Dendritic cell treated with granulocyte-macrophage colony-stimulating factor and Interleukin-4, amounts not matched to agents 40 ng/mL and 50 ng/mL, for 4 days (primary cell): ENCODE results near the gene NXN.
A peak's percentile ranks its signal among the peaks of the same experiment; 100 is the strongest.
"Not testable (repeated sequence)": the region's sequence is repeated elsewhere in the genome, so short reads cannot be mapped to it uniquely, and the experiment has no call there.

Experiments
- H3K27ac Mint-ChIP-seq: one replicate; pipeline ENCODE4 v1.8.0; 2022; ENCODE audit warnings: mild to moderate bottlenecking, mixed read lengths
- H3K27me3 Mint-ChIP-seq: one replicate; pipeline ENCODE4 v1.8.0; 2022; ENCODE audit warnings: mild to moderate bottlenecking, mixed read lengths
- H3K36me3 Mint-ChIP-seq: one replicate; pipeline ENCODE4 v1.8.0; 2022; ENCODE audit warnings: low read depth, mixed read lengths
- H3K4me1 Mint-ChIP-seq: one replicate; pipeline ENCODE4 v1.8.0; 2022; ENCODE audit warnings: low read depth, mixed read lengths
- H3K4me3 Mint-ChIP-seq: one replicate; pipeline ENCODE4 v1.8.0; 2022; ENCODE audit warnings: mild to moderate bottlenecking, moderate library complexity, mixed read lengths
- H3K9me3 Mint-ChIP-seq: one replicate; pipeline ENCODE4 v1.8.0; 2022; ENCODE audit warnings: mixed read lengths
- intact Hi-C: fragments of 100-400 bp; cut with micrococcal nuclease; formaldehyde crosslinking; loops from one replicate; pipeline ENCODE4 v1.15.0; 2022

Gene NXN

GRCh38 chr17:945672-946071, 33.9 kb downstream of the NXN start:
- Mint-ChIP-seq H3K4me3 (no peak overlapping the region), H3K4me1 (peaks cover 7% of the 10 kb centered on the region), H3K9me3 (no peaks in the 10 kb centered on the region), H3K27ac (no peak overlapping the region), H3K27me3 (peaks cover 14% of the 10 kb centered on the region), H3K36me3 (no peaks in the 10 kb centered on the region)
- intact Hi-C loops, result no loop called here

- Mint-ChIP-seq H3K4me1 (peaks cover 7% of the 10 kb centered on the region), H3K27ac (no peak overlapping the region), H3K36me3 (no peaks in the 10 kb centered on the region), H3K9me3 (no peaks in the 10 kb centered on the region), H3K4me3 (peak overlapping the region; percentile 4), H3K27me3 (peaks cover 6% of the 10 kb centered on the region)
- intact Hi-C loops, result no loop called here
Measured at GRCh38 chr17:944266-944826, 35.2 kb downstream of the NXN start.

GRCh38 chr17:935485-935884, 44.1 kb downstream of the NXN start:
- H3K27me3 Mint-ChIP-seq, result peaks cover 15% of the 10 kb centered on the region
- H3K4me1 Mint-ChIP-seq, result no peaks in the 10 kb centered on the region
- H3K27ac Mint-ChIP-seq, result no peak overlapping the region
- intact Hi-C loops, result no loop called here
- no peak overlapping the region for H3K4me3 Mint-ChIP-seq
- H3K36me3 Mint-ChIP-seq, result no peaks in the 10 kb centered on the region
- H3K9me3 Mint-ChIP-seq, result no peaks in the 10 kb centered on the region

- Mint-ChIP-seq H3K27ac (no peak overlapping the region), H3K36me3 (no peaks in the 10 kb centered on the region), H3K4me3 (no peak overlapping the region), H3K4me1 (no peaks in the 10 kb centered on the region), H3K27me3 (peaks cover 15% of the 10 kb centered on the region), H3K9me3 (no peaks in the 10 kb centered on the region)
- intact Hi-C loops, result no loop called here
Measured at GRCh38 chr17:933312-934073, 46.1 kb downstream of the NXN start.

GRCh38 chr17:930258-930657, 49.3 kb downstream of the NXN start:
- no peaks in the 10 kb centered on the region for H3K9me3 Mint-ChIP-seq
- intact Hi-C loops, result no loop called here

GRCh38 chr17:929586-929985, 50.0 kb downstream of the NXN start:
- H3K27ac Mint-ChIP-seq, result no peak overlapping the region
- no peaks in the 10 kb centered on the region for H3K36me3 Mint-ChIP-seq
- H3K4me3 Mint-ChIP-seq, result no peak overlapping the region
- no peaks in the 10 kb centered on the region for H3K9me3 Mint-ChIP-seq
- no peaks in the 10 kb centered on the region for H3K4me1 Mint-ChIP-seq
- intact Hi-C loops, result no loop called here
- H3K27me3 Mint-ChIP-seq, result peaks cover 23% of the 10 kb centered on the region

More at GRCh38 chr17:930258-930657, 49.3 kb downstream of the NXN start:
- Mint-ChIP-seq H3K36me3 (no peaks in the 10 kb centered on the region), H3K27ac (no peak overlapping the region), H3K4me3 (no peak overlapping the region), H3K4me1 (no peaks in the 10 kb centered on the region), H3K27me3 (peaks cover 21% of the 10 kb centered on the region)

GRCh38 chr17:927611-928461, 51.7 kb downstream of the NXN start:
- H3K27ac Mint-ChIP-seq, result no peak overlapping the region
- H3K4me1 Mint-ChIP-seq, result no peaks in the 10 kb centered on the region
- H3K4me3 Mint-ChIP-seq, result no peak overlapping the region
- H3K9me3 Mint-ChIP-seq, result no peaks in the 10 kb centered on the region
- H3K27me3 Mint-ChIP-seq, result peaks cover 25% of the 10 kb centered on the region
- H3K36me3 Mint-ChIP-seq, result no peaks in the 10 kb centered on the region
- intact Hi-C loops, result no loop called here

GRCh38 chr17:925817-926216, 53.8 kb downstream of the NXN start:
- Mint-ChIP-seq H3K27ac (no peak overlapping the region), H3K36me3 (no peaks in the 10 kb centered on the region), H3K4me3 (no peak overlapping the region), H3K9me3 (no peaks in the 10 kb centered on the region), H3K27me3 (peaks cover 27% of the 10 kb centered on the region), H3K4me1 (no peaks in the 10 kb centered on the region)
- intact Hi-C loops, result no loop called here

GRCh38 chr17:924711-925475, 54.7 kb downstream of the NXN start:
- Mint-ChIP-seq H3K27me3 (peaks cover 26% of the 10 kb centered on the region), H3K4me1 (no peaks in the 10 kb centered on the region), H3K27ac (no peak overlapping the region), H3K36me3 (no peaks in the 10 kb centered on the region), H3K4me3 (no peak overlapping the region), H3K9me3 (no peaks in the 10 kb centered on the region)
- intact Hi-C loops, result no loop called here

- intact Hi-C loops, H3K9me3 Mint-ChIP-seq, H3K4me3 Mint-ChIP-seq, H3K36me3 Mint-ChIP-seq, H3K4me1 Mint-ChIP-seq, H3K27ac Mint-ChIP-seq: not testable (repeated sequence)
- peaks cover 24% of the 10 kb centered on the region for H3K27me3 Mint-ChIP-seq
Measured at GRCh38 chr17:924306-924705, 55.3 kb downstream of the NXN start.

GRCh38 chr17:923633-924032, 55.9 kb downstream of the NXN start:
- no peaks in the 10 kb centered on the region for H3K9me3 Mint-ChIP-seq
- H3K4me3 Mint-ChIP-seq, result no peak overlapping the region
- H3K4me1 Mint-ChIP-seq, result no peaks in the 10 kb centered on the region
- no peaks in the 10 kb centered on the region for H3K36me3 Mint-ChIP-seq
- intact Hi-C loops, result no loop called here
- H3K27ac Mint-ChIP-seq, result no peak overlapping the region
- H3K27me3 Mint-ChIP-seq, result peaks cover 23% of the 10 kb centered on the region

GRCh38 chr17:921161-921560, 58.4 kb downstream of the NXN start:
- Mint-ChIP-seq H3K27ac (no peak overlapping the region), H3K4me3 (no peak overlapping the region), H3K9me3 (no peaks in the 10 kb centered on the region), H3K4me1 (no peaks in the 10 kb centered on the region), H3K36me3 (no peaks in the 10 kb centered on the region), H3K27me3 (peaks cover 16% of the 10 kb centered on the region)
- intact Hi-C loops, result no loop called here

GRCh38 chr17:920190-920589, 59.4 kb downstream of the NXN start:
- H3K27ac Mint-ChIP-seq, result no peak overlapping the region
- no peaks in the 10 kb centered on the region for H3K9me3 Mint-ChIP-seq
- intact Hi-C loops, result no loop called here
- H3K27me3 Mint-ChIP-seq, result peaks cover 14% of the 10 kb centered on the region
- no peak overlapping the region for H3K4me3 Mint-ChIP-seq
- H3K36me3 Mint-ChIP-seq, result no peaks in the 10 kb centered on the region
- no peaks in the 10 kb centered on the region for H3K4me1 Mint-ChIP-seq
